ENCODE results near the gene PPA2.

PPA2 gene

GRCh38 chr4:105346869-105347268 is 127.0 kb downstream of the PPA2 start:
- H3K36me3 ChIP-seq (ENCODE audit: control insufficient read depth, insufficient read depth, low read length), result no peaks in the 10 kb centered on the region
- no peak overlapping the region for H3K27ac ChIP-seq
- H3K4me1 ChIP-seq, result no peaks in the 10 kb centered on the region
- no peaks in the 10 kb centered on the region for H3K9me3 ChIP-seq (ENCODE audit: control insufficient read depth, low read length)
- no peak overlapping the region for H3K4me3 ChIP-seq (ENCODE audit: low read depth, low read length)
- TF ChIP-seq CTCF (IDR thresholded peaks at IDR 0.05), result no peak
- no peak overlapping the region for H3K9ac ChIP-seq
- H3K79me2 ChIP-seq, result no peaks in the 10 kb centered on the region
- no peak overlapping the region for H3K4me2 ChIP-seq (ENCODE audit: low read length)
- H2AFZ ChIP-seq, result no peak overlapping the region
- no peaks in the 10 kb centered on the region for H3K27me3 ChIP-seq (ENCODE audit: control insufficient read depth, insufficient read depth, low read length)

GRCh38 chr4:105345838-105346237 is 128.0 kb downstream of the PPA2 start:
- Histone ChIP-seq H3K4me3 (ENCODE audit: low read depth, low read length) (no peak overlapping the region), H3K4me1 (no peaks in the 10 kb centered on the region), H3K9ac (no peak overlapping the region), H3K79me2 (no peaks in the 10 kb centered on the region), H2AFZ (no peak overlapping the region), H3K27ac (no peak overlapping the region), H3K4me2 (ENCODE audit: low read length) (no peak overlapping the region), H3K27me3 (ENCODE audit: control insufficient read depth, insufficient read depth, low read length) (no peaks in the 10 kb centered on the region), H3K9me3 (ENCODE audit: control insufficient read depth, low read length) (no peaks in the 10 kb centered on the region), H3K36me3 (ENCODE audit: control insufficient read depth, insufficient read depth, low read length) (no peaks in the 10 kb centered on the region)
- TF ChIP-seq CTCF (IDR thresholded peaks at IDR 0.05), result no peak

- Histone ChIP-seq H3K27me3 (ENCODE audit: control insufficient read depth, insufficient read depth, low read length) (no peaks in the 10 kb centered on the region), H3K4me1 (no peaks in the 10 kb centered on the region), H3K9ac (no peak overlapping the region), H3K36me3 (ENCODE audit: control insufficient read depth, insufficient read depth, low read length) (no peaks in the 10 kb centered on the region), H3K4me3 (ENCODE audit: low read depth, low read length) (no peak overlapping the region), H3K9me3 (ENCODE audit: control insufficient read depth, low read length) (no peaks in the 10 kb centered on the region), H2AFZ (no peak overlapping the region), H3K79me2 (no peaks in the 10 kb centered on the region), H3K4me2 (ENCODE audit: low read length) (no peak overlapping the region), H3K27ac (no peak overlapping the region)
- no peak for TF ChIP-seq CTCF (IDR thresholded peaks at IDR 0.05)
Measured at GRCh38 chr4:105345358-105345757, 128.5 kb downstream of the PPA2 start.

GRCh38 chr4:105344141-105344540 is 129.7 kb downstream of the PPA2 start:
- no peaks in the 10 kb centered on the region for H3K36me3 ChIP-seq (ENCODE audit: control insufficient read depth, insufficient read depth, low read length)
- TF ChIP-seq CTCF (IDR thresholded peaks at IDR 0.05), result no peak

GRCh38 chr4:105343146-105343931 is 130.5 kb downstream of the PPA2 start:
- no peak overlapping the region for H2AFZ ChIP-seq
- H3K27me3 ChIP-seq (ENCODE audit: control insufficient read depth, insufficient read depth, low read length), result no peaks in the 10 kb centered on the region
- no peaks in the 10 kb centered on the region for H3K9me3 ChIP-seq (ENCODE audit: control insufficient read depth, low read length)
- no peaks in the 10 kb centered on the region for H3K36me3 ChIP-seq (ENCODE audit: control insufficient read depth, insufficient read depth, low read length)
- no peak overlapping the region for H3K27ac ChIP-seq
- no peak overlapping the region for H3K9ac ChIP-seq
- no peak overlapping the region for H3K4me2 ChIP-seq (ENCODE audit: low read length)
- no peak overlapping the region for H3K4me3 ChIP-seq (ENCODE audit: low read depth, low read length)
- TF ChIP-seq CTCF (IDR thresholded peaks at IDR 0.05), result no peak
- no peaks in the 10 kb centered on the region for H3K4me1 ChIP-seq
- H3K79me2 ChIP-seq, result no peaks in the 10 kb centered on the region

More at GRCh38 chr4:105344141-105344540, 129.7 kb downstream of the PPA2 start:
- Histone ChIP-seq H3K4me2 (ENCODE audit: low read length) (no peak overlapping the region), H2AFZ (no peak overlapping the region), H3K4me1 (no peaks in the 10 kb centered on the region), H3K79me2 (no peaks in the 10 kb centered on the region), H3K4me3 (ENCODE audit: low read depth, low read length) (no peak overlapping the region), H3K27ac (no peak overlapping the region), H3K9ac (no peak overlapping the region), H3K9me3 (ENCODE audit: control insufficient read depth, low read length) (no peaks in the 10 kb centered on the region), H3K27me3 (ENCODE audit: control insufficient read depth, insufficient read depth, low read length) (no peaks in the 10 kb centered on the region)

Data from parathyroid adenoma (tissue), 2 donors.